H1 (cell line): ENCODE data around the gene HOXA6. TPM values are rescaled to one million over a fixed set of nuclear protein-coding genes. Genes with fewer than 3 reads are reported as not detected.

Source experiments
- CBX8 ChIP-seq: fragments of 300-800, 300-1000 bp; sonication (generic); IDR thresholded peaks from 2 replicates; pipeline ENCODE4 v1.7.1; 2016; ENCODE audit warnings: low read depth, low read length, borderline replicate concordance
- GABPA ChIP-seq: IDR thresholded peaks from 2 replicates; pipeline ENCODE4 v1.6.1; 2011; ENCODE audit warnings: mild to moderate bottlenecking, low read length, moderate library complexity, borderline replicate concordance; ENCODE audit not compliant: insufficient read depth
- MAFK ChIP-seq: IDR thresholded peaks from 2 replicates; pipeline ENCODE4 v1.6.1; 2012; ENCODE audit warnings: low read depth, mild to moderate bottlenecking, improper control_type of control experiment, low read length
- SP1 ChIP-seq: IDR thresholded peaks from 2 replicates; pipeline ENCODE4 v1.6.1; 2011; ENCODE audit warnings: low read depth, low read length
- TCF12 ChIP-seq: IDR thresholded peaks from 2 replicates; pipeline ENCODE4 v1.6.1; 2011; ENCODE audit warnings: low read depth, mild to moderate bottlenecking, low read length
- polyA plus RNA-seq, 7 experiments: library from polyadenylated mRNA; depleted of rRNA in 3 of 7; stranded (reverse) in 5 of 7; unstranded in 2 of 7; fragments of >200 nt in 5 of 7; fragments of 200-250 nt in 2 of 7; gene quantifications; 1 replicate in 5 of 7; 2 replicates in 1 of 7; 4 replicates in 1 of 7; pipeline versions ENCODE4 v1.2.1 to v1.2.3, GENCODE V29; 2011 to 2013; ENCODE audit warnings: missing spikeins in 2 of 7, mixed read lengths in 2 of 7
- total RNA-seq: library from RNA; stranded (reverse); fragmentation: NEBNext Ultra II Directional; extraction: Animal tissue kit (Norgen Biotek cat#: 25700); gene quantifications from 2 replicates; pipeline ENCODE4 v1.2.1, GENCODE V29; 2021

Gene HOXA6
- total and polyA plus RNA-seq, 2 of the 8 experiments (the other 6 are each of a cell fraction or from before 2014, with no cell fraction given), result not detected

- 0 out of 2 replicates have a peak, but pooled peaks have one; percentile 28 for TF ChIP-seq TCF12
- peak; percentile 61; the same call in 1 of the 2 replicates for TF ChIP-seq CBX8
- TF ChIP-seq SP1, result 0 out of 2 replicates have a peak, but pooled peaks have one; percentile 4
- TF ChIP-seq GABPA, result no peak
- TF ChIP-seq MAFK, result no peak
- TF ChIP-seq, all 59 proteins: peak for 7
Observed at GRCh38 chr7:27171637-27172314, 24.2 kb upstream of the HOXA6 start (continued).
